Breast epithelium (tissue), 3 donors: Measurements from ENCODE around the gene POLD4.

ENCODE experiments used
- POLR2A ChIP-seq: fragments of 450-650 bp; IDR thresholded peaks from one replicate; pipeline ENCODE4 v1.6.1; 2016; ENCODE audit warnings: antibody characterized with exemption, mild to moderate bottlenecking, moderate library complexity
- POLR2AphosphoS5 ChIP-seq, 3 donors: sonication (generic); formaldehyde crosslinking; IDR thresholded peaks; one replicate each; pipeline ENCODE4 v1.6.1; 2017; ENCODE audit warnings: antibody characterized with exemption in 3 of 3
- TF ChIP-seq, protein P1 (sequence below), 3 donors: fragments of 450-650 bp; IDR thresholded peaks; one replicate each; pipeline ENCODE4 v1.5.1; 2016 to 2017; ENCODE audit warnings: antibody characterized with exemption in 3 of 3, mild to moderate bottlenecking in 3 of 3, moderate library complexity in 3 of 3

DNA sequence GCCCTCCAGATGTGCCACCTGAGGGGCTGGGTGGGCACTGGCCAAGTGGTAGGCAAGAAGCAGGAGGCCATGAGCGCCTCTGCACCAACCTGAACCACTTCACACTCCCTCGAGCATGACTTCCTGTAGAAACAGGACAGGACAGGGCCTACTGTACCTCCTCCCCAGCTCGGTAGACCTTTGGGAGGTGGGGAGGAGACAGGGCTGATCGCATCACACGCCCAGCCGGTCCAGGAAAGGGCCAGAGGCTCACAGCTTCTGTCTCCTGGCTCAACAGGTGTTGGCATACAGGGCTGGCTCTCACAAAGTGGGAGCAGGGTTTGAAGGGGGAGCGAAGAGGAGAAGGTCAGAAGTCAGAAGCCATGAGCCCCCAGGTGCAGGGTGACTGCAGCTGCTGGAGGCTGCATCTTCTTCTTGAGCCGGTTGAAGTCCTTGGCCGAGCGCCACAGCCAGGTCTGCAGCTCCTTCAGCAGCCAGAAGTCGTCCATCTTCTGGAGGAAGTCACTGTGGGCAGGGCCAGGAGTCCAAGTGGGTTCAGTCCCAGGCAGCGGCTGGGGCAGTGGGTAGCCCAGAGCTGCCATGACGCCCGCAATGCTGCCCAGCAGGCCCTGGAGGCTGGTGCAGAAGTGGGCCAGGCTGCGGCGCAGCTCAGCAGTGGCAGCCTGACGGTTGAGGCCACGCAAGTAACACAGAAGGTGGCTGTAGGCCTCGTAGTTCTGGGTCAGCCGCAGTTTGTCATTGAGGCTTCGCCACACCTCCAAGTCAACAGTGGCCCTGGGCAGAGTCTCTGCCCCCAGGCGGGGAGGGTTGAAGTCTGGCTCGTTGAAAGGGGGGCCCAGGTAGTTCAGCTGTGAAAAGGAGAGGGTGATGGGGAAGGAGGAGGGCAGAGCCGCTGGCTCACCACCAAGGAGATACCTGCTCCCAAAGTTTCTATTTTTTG is 11.7 kb upstream of the POLD4 start:
- TF ChIP-seq, protein P1, sequence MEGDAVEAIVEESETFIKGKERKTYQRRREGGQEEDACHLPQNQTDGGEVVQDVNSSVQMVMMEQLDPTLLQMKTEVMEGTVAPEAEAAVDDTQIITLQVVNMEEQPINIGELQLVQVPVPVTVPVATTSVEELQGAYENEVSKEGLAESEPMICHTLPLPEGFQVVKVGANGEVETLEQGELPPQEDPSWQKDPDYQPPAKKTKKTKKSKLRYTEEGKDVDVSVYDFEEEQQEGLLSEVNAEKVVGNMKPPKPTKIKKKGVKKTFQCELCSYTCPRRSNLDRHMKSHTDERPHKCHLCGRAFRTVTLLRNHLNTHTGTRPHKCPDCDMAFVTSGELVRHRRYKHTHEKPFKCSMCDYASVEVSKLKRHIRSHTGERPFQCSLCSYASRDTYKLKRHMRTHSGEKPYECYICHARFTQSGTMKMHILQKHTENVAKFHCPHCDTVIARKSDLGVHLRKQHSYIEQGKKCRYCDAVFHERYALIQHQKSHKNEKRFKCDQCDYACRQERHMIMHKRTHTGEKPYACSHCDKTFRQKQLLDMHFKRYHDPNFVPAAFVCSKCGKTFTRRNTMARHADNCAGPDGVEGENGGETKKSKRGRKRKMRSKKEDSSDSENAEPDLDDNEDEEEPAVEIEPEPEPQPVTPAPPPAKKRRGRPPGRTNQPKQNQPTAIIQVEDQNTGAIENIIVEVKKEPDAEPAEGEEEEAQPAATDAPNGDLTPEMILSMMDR (IDR thresholded peaks at IDR 0.05) = no peak
- no peak for TF ChIP-seq POLR2AphosphoS5 (IDR thresholded peaks at IDR 0.05)
- TF ChIP-seq POLR2A = no peak
